ENCODE data around the gene HSPG2. TPM values are rescaled to one million over a fixed set of nuclear protein-coding genes. Genes with fewer than 3 reads are reported as not detected.

Gene HSPG2
- total RNA-seq, 1 donor: 166 TPM

DNA sequence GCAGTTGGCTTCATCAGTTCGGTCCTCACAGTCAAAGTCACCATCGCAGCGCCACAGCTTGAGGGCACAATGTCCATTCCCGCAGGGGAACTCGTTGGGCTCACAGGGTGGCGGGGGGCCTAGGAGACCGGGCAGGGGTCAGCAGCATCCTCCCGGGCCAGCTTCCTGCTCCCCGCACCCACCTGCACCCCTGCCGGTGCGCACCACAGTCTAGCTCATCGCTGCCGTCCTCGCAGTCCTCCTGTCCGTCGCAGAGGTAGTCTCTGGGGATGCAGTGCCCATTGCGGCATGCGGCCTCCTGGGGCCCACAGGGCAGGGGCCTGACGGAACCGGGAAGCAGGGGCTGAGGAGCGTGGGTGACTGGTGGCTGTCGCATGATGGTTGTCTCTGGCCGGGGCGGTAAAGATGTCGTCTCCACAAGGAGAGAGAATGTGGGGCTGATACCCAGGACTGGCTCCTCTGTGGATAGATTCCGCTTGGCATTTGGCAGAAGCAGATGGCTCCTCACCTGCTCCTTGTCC lies 49.8 kb downstream of the HSPG2 start:
- no peak for DNase-seq (ENCODE audit: low read depth)
- TF ChIP-seq, protein P1, sequence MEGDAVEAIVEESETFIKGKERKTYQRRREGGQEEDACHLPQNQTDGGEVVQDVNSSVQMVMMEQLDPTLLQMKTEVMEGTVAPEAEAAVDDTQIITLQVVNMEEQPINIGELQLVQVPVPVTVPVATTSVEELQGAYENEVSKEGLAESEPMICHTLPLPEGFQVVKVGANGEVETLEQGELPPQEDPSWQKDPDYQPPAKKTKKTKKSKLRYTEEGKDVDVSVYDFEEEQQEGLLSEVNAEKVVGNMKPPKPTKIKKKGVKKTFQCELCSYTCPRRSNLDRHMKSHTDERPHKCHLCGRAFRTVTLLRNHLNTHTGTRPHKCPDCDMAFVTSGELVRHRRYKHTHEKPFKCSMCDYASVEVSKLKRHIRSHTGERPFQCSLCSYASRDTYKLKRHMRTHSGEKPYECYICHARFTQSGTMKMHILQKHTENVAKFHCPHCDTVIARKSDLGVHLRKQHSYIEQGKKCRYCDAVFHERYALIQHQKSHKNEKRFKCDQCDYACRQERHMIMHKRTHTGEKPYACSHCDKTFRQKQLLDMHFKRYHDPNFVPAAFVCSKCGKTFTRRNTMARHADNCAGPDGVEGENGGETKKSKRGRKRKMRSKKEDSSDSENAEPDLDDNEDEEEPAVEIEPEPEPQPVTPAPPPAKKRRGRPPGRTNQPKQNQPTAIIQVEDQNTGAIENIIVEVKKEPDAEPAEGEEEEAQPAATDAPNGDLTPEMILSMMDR (IDR thresholded peaks at IDR 0.05; ENCODE audit: insufficient read depth, low read depth, low read length): no peak
- no peak overlapping the region for H3K4me3 ChIP-seq (ENCODE audit: low read depth, low read length)

DNA sequence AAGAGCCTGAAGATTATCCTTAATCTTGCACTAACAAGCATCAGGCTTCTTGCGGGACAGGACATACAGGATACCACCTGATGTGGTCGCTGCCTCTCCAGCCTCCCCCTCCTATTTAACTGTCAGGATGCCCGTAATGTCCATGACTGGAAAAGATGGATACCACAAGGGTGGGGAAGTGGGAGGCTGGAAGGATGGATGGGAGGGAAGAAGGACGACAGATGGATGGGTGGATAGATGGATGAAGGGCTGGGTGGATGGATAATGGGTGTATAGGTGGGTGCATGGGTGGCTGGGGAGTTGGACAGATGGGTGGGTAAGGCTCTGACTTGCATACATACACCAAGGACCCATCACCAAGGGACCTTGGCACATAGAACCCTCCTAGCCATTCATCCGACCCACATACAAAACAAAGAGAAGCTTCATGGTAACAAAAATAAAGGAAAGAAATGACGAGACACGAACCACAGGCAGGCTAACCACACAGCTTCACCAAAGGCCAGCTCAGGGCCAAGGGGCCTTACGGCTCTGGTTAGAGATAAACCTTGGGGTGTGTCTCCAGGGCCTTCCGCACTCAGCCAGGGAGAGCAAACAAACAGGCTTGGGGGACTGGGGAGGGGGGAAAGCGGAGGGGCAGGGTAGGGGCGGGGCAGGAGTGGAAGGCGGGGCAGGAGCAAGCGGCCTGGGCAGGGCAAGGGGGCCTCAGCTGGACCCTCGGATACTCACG lies 50.5 kb downstream of the HSPG2 start:
- TF ChIP-seq, protein P1 (IDR thresholded peaks at IDR 0.05; ENCODE audit: insufficient read depth, low read depth, low read length): no peak
- no peak for DNase-seq (ENCODE audit: low read depth)
- no peak overlapping the region for H3K4me3 ChIP-seq (ENCODE audit: low read depth, low read length)

- DNase-seq (ENCODE audit: low read depth): no peak
- TF ChIP-seq, protein P1 (IDR thresholded peaks at IDR 0.05; ENCODE audit: insufficient read depth, low read depth, low read length): no peak
- no peak overlapping the region for H3K4me3 ChIP-seq (ENCODE audit: low read depth, low read length)
Measured at GRCh38 chr1:21885236-21886037, 51.7 kb downstream of the HSPG2 start.

DNA sequence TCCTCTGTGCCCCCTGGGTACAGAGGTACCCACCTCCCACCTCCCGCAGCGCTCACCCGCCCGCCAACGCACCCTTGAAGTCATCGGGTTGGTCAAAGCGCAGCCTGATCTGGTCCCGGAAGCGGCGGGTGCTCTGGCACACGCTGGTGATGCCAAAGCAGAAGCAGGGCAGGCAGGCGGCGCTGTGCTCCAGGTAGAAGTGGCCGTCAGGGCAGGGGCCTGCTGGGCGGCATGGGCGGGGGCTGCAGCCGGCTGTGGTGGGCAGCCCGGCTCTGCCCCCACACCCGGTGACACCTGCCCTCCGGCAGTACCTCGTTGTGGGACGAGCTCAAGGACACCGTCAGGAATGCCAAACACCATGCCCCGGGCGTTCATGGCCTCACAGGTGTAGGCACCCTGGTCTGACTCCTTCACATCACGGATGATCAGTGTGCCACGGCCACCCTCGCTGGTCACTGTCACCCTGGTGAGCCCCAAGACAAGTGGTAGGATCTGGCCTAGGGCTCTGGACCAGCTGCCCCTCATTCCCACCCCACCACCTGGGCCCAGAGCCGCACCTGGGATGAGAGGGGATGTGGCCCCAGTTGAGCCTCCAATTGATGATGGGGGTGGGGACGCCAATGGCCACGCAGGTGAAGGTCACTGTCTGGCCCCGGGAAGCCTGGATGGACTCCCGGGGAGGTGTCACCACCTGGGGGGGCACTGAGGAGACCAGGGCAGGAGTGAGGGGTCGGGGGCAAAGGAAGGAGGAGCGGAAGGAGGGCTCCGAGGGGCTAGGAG lies 52.5 kb downstream of the HSPG2 start:
- no peak for DNase-seq (ENCODE audit: low read depth)
- H3K4me3 ChIP-seq (ENCODE audit: low read depth, low read length): no peak overlapping the region
- TF ChIP-seq, protein P1 (IDR thresholded peaks at IDR 0.05; ENCODE audit: insufficient read depth, low read depth, low read length): no peak

DNA sequence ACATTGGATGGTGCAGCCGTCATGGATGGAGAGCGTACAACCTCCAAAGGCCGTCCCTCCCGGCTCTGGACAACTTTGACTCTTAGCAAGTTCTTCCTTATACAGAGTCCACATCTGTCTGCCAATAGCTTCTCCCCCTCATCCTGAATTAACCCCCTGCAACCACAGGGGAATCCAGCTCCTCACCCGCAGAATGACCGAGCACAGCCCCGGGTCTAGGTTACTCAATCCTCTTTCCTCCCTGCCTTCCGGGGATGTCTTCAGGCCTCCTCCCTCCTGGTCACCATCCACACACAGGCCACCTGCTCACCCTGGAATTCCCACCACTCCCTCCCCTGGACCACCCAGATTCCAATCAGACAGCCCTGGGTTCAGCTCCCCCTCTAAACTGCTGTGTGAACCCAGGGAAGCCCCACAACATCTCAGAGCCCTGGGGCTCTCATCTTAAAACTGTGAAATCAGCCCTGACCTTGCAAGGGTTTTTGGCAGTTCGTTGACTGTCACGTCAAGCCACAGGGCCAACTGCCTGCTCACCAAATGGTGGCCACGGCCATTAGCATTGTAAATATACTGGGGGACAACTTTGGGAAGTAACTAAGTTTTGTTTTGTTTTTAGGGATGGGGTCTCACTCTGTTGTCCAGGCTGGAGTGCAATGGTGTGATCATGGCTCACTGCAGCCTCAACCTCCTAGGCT lies 54.2 kb downstream of the HSPG2 start:
- no peak overlapping the region for H3K4me3 ChIP-seq (ENCODE audit: low read depth, low read length)
- no peak for DNase-seq (ENCODE audit: low read depth)
- TF ChIP-seq, protein P1 (IDR thresholded peaks at IDR 0.05; ENCODE audit: insufficient read depth, low read depth, low read length): no peak

DNA sequence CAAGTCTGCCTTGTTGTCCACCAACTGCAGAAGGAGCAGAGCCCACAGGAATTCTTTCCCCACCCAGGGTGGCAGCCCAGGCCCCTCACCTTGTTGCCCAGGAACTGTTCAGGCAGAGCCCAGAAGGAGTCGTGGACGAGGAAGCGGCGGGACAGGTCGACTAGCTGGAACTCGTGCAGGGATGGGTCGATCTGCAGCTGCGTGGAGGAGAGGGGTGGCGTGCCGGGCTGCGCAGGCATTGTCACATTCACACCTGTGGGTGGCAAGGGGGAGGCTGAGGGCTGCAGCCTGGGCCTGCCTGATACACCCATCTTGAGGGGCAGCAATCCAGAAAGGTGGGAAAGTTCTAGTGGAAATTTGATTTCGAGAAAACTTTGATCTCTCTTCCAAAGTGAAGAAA lies 55.9 kb downstream of the HSPG2 start:
- no peak for DNase-seq (ENCODE audit: low read depth)
- TF ChIP-seq, protein P1 (IDR thresholded peaks at IDR 0.05; ENCODE audit: insufficient read depth, low read depth, low read length): no peak
- no peak overlapping the region for H3K4me3 ChIP-seq (ENCODE audit: low read depth, low read length)

Data from fibroblast of villous mesenchyme (primary cell).